Measurements from ENCODE around the gene CHRNB1.
A peak's percentile ranks its signal among the peaks of the same experiment; 100 is the strongest.

CHRNB1 gene

DNA sequence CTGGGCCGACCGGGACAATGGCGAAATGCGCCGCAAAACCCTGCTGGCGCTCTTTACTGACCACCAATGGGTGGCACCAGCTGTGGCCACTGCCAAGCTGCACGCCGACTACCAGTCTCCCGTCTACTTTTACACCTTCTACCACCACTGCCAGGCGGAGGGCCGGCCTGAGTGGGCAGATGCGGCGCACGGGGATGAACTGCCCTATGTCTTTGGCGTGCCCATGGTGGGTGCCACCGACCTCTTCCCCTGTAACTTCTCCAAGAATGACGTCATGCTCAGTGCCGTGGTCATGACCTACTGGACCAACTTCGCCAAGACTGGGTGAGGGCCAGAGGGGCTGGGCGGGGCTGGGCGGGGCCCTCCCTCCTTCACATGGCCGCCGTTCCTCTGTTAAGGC lies 29.1 kb upstream of the CHRNB1 start:
- DNase-seq = no peak

DNA sequence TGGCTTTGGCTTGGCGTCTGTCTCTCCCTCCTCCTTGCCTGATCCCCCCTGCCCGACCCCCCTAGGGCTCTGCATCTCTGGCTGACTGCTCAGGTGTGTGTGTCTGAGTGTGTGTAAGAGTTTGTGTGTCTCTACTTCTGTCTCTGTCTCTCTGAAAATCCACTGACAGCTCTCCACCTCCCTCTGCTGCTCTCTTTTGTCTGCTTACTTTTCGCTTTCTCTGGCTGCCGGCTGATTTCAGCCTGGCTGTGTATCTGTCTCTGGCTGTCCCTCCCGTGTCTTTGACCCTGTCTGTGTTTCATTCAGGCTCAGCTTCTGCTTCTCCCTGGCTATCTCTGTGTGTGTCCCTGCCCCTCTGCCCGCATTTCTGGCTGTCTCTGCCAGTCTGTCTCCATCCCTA lies 28.5 kb upstream of the CHRNB1 start:
- DNase-seq = no peak

- no peak for DNase-seq
These were observed 27.7 kb upstream of the CHRNB1 start for GRCh38 chr17:7417056-7417655.

GRCh38 chr17:7418472-7419152 lies 26.2 kb upstream of the CHRNB1 start:
- DNase-seq = no peak

DNA sequence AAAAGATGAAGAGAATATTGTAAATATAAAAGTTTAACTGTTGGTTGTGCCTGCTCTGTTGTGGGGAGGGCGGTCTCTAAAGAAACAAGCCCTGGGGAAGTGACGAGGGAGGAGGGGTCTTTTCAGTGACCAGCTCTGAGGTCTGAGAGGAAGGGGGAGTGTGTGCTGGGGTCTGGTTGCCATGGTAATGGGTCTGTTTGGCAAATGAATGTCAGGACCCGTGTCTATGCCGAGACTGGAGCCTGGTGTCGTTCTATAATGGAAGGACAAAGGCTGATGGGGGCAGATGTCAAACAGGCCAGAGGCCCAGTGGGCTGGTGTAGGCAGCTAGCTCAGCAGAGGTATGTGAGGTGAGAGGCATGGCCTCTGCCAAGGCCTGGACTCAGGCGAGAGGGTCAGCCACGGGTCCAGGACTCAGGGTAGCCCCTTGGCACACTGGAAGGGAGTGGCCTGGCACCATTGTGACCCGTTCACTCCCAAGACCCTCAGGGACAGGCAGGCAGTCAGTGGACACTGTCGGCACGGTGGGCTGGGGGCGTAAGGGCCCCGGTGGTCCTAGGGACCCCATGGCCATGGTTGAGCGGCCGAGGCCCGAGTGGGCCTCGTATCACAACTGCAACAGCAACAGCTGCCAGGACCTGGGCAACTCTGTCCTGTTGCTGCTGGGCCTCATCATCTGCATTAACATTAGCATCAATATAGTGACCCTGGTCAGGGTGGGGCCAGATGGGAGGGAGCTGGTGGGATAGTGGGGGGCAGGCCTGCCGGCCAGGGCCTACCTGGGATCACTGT lies 24.8 kb upstream of the CHRNB1 start, which contains the start of gene SPEM1:
Gene SPEM1, plus strand, starts transcription at position 506 of the 792 bp plus-strand sequence. Its CDS starts 61 bp downstream, at position 567.
- no peak for DNase-seq

- no peak for DNase-seq
These were observed 23.7 kb upstream of the CHRNB1 start for GRCh38 chr17:7421186-7421585.

DNA sequence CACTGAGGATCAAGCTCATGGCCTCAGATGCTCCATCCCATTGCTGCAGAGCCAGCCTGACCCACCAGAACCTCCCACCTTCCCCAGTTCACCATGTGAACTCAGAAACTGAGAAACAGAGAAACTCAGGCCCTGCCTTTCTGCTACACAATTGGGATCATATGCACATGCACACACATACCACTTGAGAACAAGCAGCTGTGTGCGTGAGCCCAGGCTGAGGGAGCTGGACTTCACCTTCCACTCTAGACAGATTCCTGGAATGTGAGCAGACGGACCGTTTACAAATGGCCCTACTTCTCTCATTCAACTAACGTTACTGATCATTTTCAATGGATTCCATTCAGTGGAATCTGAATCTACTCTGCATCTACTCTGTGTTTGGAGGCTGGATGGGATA lies 21.2 kb upstream of the CHRNB1 start:
- DNase-seq = no peak

DNA sequence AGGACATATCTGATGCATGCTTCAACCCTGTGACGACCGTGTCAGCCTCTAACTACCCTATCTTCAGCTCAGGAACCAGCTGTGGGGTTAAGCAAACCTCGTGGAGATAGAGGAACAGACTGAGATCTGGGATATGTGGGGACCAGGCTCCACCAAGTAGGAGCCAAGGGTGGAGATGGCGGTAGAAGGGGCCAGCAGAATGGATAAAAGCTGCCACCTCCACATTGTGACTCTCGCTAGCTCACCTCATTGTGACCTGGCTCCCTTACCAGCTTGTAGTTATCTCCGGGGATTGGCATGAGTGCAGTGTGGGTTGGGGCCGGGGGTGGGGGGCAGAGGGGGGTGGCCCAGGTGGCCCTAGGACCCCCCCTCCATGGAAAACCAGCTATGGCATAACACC lies 19.5 kb upstream of the CHRNB1 start, which contains the start of gene SPEM2:
Gene SPEM2, plus strand, starts transcription at position 301 of the 400 bp plus-strand sequence. Its CDS starts 73 bp downstream, at position 374.
- DNase-seq = no peak

- DNase-seq = no peak
These were observed 19.1 kb upstream of the CHRNB1 start for GRCh38 chr17:7425756-7426155.

DNA sequence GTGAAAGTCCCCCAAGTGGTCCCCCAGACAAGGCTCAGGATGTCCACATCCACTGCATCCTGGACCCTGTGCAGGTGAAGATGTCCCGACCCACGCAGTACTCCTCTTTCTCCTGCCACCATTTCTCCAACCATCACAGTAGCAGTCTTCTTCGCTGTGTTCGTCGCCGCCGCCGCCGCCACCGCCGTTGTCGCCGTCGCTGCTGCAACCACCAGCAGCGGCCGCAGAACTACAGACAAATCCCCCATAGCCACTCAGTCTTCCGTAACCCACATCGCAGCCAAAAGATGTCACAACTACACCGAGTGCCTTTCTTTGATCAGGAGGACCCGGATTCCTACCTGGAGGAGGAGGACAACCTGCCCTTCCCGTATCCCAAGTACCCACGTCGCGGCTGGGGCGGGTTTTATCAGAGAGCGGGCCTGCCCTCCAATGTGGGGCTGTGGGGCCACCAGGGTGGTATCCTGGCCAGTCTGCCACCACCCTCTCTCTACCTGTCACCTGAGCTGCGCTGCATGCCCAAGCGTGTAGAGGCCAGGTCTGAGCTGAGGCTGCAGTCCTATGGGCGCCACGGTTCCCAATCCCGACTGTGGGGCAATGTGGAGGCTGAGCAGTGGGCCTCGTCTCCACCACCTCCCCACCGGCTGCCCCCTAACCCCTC lies 18.5 kb upstream of the CHRNB1 start:
- no peak for DNase-seq

GRCh38 chr17:7426896-7427489 lies 17.9 kb upstream of the CHRNB1 start:
- DNase-seq = no peak

DNA sequence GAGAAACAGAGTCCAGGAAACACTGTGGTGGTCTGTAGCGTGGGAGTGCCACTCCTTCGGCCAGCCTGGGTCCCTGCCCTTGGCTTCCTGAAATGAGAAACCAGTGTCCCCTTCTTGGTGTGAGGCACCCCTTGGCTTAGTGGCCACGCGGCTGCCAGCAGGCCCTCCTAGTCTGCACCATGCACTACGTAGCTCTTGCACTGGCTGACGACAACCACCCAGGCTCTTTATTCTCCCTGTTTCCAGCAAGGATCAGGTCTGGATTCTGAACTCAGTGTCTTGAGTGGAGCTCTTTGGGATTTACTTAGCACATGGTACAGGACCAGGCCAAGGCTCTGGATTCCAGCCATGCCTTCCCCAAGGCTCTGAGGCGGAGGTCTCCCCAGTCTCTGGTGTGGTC lies 17.3 kb upstream of the CHRNB1 start:
- no peak for DNase-seq

DNA sequence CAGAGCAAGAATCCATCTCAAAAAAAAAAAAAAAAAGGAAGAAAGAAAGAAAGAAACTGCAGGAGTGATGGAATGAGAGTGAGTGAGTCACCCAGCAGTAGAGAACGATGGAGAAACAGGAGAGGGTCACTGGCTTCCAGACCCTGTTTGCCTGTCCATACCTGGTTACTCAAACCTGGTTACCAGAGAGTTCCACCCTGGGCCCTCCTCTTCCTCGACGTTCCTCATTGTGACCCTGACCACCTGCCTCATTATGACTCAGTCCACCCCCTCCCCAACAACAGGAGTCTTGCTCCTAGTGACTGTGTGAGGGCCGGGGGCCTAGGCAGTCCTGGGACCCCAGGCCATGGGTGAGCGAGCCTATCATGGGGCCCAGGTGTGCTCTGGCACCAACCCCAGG lies 16.3 kb upstream of the CHRNB1 start, which contains the start of gene SPEM3:
Gene SPEM3, plus strand, starts transcription at position 301 of the 400 bp plus-strand sequence. Its CDS starts 46 bp downstream, at position 347.
- no peak for DNase-seq

DNA sequence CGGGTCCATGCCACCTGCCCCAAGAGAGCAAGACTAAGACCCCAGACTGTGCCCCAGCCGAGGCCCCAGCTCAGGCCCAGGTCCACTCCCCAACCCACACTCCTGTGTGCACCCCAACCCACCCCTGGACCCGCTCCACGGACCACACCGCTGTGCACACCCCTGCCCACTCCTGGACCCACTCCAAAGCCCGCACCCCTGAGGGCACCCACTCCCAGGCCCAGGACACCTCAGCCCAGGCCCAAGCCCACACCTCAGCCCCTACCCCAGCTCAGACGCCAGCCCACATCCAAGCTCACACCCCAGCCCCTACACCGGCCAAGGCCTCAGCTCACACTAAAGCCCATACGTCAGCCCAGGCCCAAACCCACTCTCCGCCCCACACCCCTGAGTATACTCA lies 15.1 kb upstream of the CHRNB1 start:
- DNase-seq = no peak

- DNase-seq = no peak
These were observed 13.6 kb upstream of the CHRNB1 start for GRCh38 chr17:7431231-7431630.

DNA sequence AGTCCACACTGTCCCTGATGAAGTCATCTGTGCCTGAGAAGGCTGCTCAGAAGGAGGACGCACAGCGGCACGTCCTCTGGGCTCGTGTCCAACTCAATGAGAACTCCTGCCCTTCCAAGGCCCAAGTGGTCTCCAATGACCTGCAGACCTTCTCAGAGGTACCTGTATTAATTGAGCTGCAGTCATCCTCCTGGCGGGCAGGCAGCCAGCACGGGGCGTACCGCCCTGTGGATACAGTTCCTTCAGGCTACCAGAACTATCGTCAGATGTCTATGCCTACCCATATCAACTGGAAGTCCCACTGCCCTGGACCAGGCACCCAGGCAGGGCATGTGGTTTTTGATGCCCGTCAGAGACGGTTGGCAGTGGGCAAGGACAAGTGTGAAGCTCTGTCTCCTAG lies 12.6 kb upstream of the CHRNB1 start:
- DNase-seq = no peak

- peak; percentile 59 for DNase-seq
These were observed 8.9 kb upstream of the CHRNB1 start for GRCh38 chr17:7435676-7436555.

DNA sequence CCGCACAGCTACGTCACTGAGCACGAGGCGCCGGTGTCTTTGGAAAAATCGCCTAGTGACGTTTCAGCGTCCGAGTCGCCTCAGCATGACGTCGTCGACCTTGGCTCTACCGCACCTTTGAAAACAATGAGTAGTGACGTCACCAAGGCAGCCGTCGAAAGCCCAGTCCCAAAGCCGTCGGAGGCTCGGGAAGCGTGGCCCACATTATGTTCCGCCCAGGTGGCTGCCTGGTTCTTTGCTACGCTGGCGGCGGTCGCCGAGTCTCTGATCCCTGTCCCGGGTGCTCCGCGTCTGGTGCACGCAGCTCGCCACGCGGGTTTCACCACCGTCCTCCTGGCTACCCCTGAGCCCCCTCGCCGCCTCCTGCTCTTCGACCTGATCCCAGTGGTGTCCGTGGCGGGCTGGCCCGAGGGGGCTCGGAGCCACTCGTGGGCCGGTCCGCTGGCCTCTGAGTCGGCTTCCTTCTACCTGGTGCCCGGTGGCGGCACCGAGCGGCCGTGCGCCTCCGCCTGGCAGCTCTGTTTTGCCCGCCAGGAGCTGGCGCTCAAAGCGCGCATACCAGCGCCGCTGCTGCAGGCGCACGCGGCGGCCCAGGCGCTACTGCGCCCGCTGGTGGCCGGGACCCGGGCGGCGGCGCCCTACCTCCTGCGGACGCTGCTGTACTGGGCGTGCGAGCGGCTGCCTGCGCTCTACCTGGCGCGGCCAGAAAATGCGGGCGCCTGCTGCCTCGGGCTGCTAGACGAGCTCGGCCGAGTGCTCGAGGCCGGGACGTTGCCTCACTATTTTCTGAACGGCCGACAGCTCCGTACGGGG lies 8.1 kb upstream of the CHRNB1 start:
- DNase-seq = peak; percentile 73

DNA sequence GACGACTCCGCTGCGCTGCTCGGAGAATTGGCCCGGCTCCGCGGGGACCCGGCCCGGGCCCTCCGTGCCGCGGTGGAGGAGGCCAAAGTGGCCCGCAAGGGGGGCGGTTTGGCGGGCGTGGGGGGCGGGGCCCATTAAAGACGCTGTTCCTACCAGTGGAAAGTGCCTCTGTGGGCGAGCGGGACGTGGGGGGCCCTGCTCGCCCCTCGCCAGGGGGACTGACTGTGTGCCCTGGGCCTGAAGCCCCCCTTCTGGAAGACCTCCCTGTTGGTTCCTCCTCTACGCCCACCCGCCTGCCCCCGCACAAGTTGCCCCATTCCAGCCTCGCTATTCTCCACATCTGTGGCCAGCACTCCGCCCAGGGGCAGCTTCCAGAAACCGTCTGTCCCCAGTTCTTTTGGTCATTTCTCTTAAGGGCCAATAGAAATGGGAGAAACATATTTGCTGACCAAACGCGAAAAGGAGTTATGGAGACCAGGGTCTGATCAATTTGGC lies 7.4 kb upstream of the CHRNB1 start:
- DNase-seq = no peak

GRCh38 chr17:7437950-7438614 lies 6.8 kb upstream of the CHRNB1 start:
- DNase-seq = peak; percentile 23

Measured in activated effector memory CD4-positive, alpha-beta T cell treated with Interleukin-2 at 50 U/mL for 16 hours (primary cell).